ENCODE data around the gene SNAI1.

- TF ChIP-seq CTCF (IDR thresholded peaks at IDR 0.05): no peak
- TF ChIP-seq POLR2A (IDR thresholded peaks at IDR 0.05): no peak
These were observed 34.4 kb downstream of the SNAI1 start for GRCh38 chr20:50017160-50017559.

Measured in body of pancreas (tissue), 4 donors.